DMS53 (cell line): Measurements from ENCODE around the gene ARHGAP29.

Experiments used
- DNase-seq: peaks from one replicate; lab custom pipeline; 2025; lab: John Stamatoyannopoulos, UW

Gene ARHGAP29, protein sequence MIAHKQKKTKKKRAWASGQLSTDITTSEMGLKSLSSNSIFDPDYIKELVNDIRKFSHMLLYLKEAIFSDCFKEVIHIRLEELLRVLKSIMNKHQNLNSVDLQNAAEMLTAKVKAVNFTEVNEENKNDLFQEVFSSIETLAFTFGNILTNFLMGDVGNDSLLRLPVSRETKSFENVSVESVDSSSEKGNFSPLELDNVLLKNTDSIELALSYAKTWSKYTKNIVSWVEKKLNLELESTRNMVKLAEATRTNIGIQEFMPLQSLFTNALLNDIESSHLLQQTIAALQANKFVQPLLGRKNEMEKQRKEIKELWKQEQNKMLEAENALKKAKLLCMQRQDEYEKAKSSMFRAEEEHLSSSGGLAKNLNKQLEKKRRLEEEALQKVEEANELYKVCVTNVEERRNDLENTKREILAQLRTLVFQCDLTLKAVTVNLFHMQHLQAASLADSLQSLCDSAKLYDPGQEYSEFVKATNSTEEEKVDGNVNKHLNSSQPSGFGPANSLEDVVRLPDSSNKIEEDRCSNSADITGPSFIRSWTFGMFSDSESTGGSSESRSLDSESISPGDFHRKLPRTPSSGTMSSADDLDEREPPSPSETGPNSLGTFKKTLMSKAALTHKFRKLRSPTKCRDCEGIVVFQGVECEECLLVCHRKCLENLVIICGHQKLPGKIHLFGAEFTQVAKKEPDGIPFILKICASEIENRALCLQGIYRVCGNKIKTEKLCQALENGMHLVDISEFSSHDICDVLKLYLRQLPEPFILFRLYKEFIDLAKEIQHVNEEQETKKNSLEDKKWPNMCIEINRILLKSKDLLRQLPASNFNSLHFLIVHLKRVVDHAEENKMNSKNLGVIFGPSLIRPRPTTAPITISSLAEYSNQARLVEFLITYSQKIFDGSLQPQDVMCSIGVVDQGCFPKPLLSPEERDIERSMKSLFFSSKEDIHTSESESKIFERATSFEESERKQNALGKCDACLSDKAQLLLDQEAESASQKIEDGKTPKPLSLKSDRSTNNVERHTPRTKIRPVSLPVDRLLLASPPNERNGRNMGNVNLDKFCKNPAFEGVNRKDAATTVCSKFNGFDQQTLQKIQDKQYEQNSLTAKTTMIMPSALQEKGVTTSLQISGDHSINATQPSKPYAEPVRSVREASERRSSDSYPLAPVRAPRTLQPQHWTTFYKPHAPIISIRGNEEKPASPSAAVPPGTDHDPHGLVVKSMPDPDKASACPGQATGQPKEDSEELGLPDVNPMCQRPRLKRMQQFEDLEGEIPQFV

DNA sequence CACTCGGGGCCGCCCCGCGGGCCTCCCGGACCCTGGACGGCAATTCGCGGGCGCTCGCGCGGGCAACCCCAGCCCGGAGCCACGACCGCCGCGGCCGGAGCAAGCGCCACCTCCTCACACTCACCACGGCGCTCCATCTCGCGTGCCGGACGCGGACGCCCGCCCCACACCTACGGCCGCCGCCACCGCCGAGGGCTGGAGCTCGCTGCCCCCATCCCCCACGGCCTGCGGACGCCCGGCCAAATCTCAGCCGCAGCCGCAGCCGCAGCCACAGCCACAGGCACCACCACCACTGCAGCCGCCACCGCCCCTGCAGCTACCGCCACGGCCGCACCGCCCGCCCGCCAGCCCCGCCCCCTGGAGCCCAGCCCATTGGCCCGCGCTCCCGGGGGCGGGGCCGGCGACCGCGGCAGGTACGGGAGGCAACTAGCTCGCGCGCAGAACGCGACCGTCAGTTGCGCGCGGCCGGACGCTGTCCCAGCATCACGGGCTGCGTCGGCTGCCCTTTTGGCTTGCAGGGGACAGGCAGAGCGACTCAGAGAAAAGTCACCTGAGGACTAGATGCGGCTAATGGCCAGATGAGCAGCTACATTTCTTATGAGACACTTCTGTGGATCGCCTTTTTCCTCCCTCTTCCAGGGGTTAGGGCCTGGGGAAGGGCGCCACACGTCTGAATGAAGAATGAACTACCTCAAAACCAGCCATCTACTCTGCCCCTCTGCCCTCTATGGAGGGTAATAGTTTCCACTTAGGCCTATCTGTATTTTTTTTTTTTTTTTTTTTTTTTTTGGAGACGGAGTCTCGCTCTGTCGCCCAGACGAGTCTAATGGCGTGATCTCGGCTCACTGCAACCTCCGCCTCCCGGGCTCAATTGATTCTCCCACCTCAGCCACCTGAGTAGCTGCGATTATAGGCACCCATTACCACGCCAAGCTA lies at the start of gene ARHGAP29:
Gene ARHGAP29 (minus strand): TSS at position 294 of the 936 bp plus-strand sequence. CDS start 5,973 bp downstream, outside the sequence.
- peak; percentile 99 for DNase-seq

DNA sequence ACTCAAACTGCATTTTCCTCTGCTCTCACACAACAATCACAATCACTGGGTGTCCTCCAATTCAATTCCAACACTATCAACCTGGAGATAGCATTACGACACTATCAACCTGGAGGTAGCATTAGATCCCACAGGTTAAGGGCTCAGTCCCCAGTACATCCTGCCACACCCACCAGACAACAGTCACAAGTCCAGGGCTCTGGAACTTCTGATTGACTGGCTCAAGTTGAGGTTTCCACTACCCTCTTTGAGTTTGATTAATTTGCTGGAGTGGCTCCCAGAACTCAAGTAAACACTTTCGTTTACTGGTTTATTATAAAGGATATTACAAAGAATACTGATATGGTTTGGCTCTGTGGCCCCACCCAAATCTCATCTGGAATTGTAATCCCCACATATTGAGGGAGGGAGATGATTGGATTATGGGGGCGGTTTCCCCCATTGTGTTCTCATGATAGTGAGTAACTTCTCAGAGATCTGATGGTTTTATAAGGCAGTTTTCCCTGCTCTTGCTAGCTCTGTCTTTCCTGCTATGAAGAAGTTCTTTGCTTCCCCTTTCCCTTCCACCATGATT lies 49.6 kb upstream of the ARHGAP29 start:
- DNase-seq, result no peak

GRCh38 chr1:94285031-94285654 lies 47.8 kb upstream of the ARHGAP29 start:
- DNase-seq, result no peak

GRCh38 chr1:94284476-94284875 lies 47.1 kb upstream of the ARHGAP29 start:
- no peak for DNase-seq

GRCh38 chr1:94283462-94283861 lies 46.1 kb upstream of the ARHGAP29 start:
- no peak for DNase-seq

- no peak for DNase-seq
These were observed 44.8 kb upstream of the ARHGAP29 start for GRCh38 chr1:94282143-94282711.

GRCh38 chr1:94281361-94282142 lies 44.2 kb upstream of the ARHGAP29 start:
- no peak for DNase-seq

- no peak for DNase-seq
These were observed 43.2 kb upstream of the ARHGAP29 start for GRCh38 chr1:94280541-94280940.

- no peak for DNase-seq
These were observed 42.1 kb upstream of the ARHGAP29 start for GRCh38 chr1:94279462-94279861.

- DNase-seq, result no peak
These were observed 41.7 kb upstream of the ARHGAP29 start for GRCh38 chr1:94279038-94279437.

DNA sequence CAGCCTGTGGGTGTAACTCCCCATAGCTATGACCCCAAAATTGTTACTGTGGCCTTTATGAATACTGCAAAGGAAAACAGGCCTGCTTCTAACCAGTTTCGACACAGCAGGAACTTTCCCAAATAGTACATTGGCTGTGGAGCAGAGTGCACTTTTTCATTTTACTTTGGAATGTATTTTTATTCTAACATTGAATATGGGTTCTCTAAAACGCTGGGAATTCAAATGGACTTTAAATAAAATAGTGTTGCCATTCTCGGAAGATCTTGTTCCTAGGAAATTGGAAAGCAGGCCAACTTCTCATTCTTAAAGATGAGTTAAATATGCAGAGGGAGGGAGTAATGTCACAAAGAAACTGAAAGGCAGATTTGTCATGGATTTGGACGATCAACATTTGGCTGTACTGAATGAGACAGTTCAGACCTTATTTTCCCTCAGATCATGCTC lies 39.6 kb upstream of the ARHGAP29 start:
- no peak for DNase-seq

DNA sequence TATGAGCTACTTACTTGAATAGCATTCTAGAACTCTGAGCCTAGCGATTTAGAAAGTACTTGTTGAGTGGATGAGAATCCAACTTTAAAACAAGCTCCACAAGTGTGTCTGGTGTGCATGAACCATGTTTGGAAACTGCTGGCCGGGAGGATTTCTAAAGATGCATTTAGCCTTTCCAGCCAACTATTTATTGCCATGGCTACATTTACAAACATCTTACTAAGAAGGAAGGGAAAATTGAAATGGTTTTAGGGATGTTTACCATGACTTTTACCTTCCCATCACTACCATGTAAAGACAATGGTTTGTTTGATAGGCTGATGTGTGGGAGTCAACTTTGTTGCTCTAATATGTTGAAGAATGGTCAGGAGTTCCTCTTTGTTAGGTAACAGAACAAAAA lies 37.7 kb upstream of the ARHGAP29 start:
- no peak for DNase-seq

DNA sequence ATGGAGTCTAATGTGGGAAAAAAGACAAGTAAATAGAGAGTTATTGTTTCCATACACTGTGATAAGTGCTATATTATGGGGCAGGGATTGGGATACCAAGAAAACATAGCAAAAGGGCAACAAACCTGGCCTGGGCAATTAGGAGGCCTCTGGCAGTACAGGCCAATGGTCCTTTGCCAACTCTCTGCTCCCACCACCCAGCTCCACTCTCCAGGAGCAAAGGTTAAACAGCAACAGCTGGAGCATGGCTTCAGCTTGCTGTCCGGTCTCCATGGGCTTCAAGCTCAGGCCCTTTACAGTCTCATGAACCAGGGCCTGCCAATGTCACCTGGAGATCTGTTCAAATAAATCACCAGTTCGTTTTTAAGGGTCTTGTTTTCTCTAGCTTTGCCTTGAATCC lies 37.2 kb upstream of the ARHGAP29 start:
- no peak for DNase-seq

- DNase-seq, result no peak
These were observed 35.7 kb upstream of the ARHGAP29 start for GRCh38 chr1:94273111-94273510.

DNA sequence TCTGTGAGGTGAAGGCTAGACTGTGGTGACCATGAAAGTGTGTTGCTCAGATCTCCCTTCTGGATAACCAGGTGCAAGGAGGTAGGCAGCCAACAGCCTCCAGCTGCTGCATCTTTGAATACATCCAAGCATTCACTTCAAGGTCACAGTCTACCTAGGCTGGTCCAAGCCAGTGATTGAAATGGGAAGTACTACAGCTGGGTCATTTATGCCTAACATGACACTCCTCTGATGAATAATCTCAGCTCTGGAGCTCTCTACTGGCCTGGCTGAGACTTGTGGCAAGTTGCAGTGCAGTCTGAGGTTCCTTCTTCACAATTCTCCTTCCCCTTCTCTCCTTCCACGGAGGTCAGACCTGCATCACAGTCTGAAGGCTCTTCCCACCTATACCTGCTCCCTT lies 35.0 kb upstream of the ARHGAP29 start:
- DNase-seq, result no peak

DNA sequence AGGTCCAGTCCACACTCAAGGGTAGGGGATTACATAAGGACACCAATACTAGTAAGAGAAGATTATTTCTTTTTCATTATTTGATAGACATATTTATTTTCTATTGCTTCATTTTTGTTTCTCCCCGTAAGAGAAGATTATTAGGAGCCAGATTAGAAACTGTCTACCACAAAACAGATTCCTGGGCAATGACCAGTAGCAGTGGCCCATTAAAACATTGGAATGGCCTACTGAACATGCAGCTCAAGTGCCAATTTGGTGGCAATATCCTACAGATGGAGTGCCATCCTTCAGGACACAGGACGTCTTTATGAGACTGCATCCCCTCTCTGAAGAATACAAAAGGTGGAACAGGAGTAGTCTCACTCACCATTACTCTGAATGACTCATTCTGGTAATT lies 34.0 kb upstream of the ARHGAP29 start:
- no peak for DNase-seq

DNA sequence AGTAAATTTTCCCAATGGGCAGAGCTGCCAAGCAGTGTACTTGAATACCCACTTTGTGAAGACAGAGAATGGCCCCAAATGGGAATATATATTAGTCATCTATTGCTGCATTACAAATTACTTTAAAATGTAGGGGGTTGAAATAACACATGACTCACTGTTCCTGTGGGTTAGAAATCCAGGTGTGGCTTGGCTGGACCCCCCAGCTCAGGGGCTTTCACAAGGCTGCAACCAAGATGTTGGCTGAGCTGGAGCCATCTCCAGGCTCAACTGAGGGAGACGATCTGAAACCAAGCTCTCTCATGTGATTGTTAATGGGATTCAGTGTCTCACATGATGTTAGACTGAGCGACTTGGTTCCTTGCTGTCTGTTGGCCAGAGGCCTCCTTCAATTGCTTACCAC lies 33.4 kb upstream of the ARHGAP29 start:
- DNase-seq, result no peak

DNA sequence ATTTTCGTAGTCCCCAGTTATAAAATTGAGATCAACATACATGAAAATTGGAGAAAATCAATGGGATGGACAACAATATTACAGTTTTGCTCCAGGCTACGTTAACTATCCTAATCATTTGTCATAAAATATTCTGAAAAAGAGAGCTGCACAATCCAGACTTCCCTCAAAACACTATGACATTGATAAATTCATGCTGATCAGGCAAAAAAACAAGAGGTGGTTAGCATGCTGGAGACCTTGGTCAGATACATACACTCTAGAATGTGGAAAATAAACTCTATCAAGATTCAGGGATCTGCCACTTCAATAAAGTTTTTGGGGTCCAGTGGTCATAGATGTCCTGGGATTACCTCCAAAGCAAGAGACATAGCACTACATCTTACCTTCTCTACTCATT lies 32.5 kb upstream of the ARHGAP29 start:
- DNase-seq, result no peak

DNA sequence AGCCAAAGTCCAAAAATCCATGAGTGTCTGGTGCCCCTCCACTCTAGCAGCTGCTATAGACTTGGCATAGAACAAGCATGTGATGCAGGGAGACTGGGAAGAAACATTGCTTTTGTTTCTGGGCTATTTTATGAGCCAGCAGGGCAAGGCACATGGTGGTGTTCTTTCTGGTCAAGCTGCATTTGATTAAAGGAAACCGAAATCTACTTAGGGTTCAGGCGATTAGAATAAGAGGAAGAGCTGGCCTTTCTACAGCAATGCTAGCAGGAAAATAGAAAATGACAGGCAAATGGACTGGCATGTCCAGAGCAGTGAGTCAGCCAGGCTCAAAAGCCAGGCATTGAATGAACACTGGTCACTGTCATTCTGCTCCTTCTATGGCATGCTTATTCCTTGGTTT lies 28.5 kb upstream of the ARHGAP29 start:
- DNase-seq, result no peak
